ENCODE results near the gene ANAPC1. TPM values are rescaled to one million over a fixed set of nuclear protein-coding genes. Genes with fewer than 3 reads are reported as not detected.

The ANAPC1 gene
- polyA plus RNA-seq, 1 of the 3 experiments (the other 2 are of a cell fraction): 16.0 TPM

- no peaks in the 10 kb centered on the region for H3K27me3 ChIP-seq (ENCODE audit: insufficient read depth)
- ChIA-PET POLR2A (no interaction called here), CTCF (interaction anchor here (0.9 kb wide), 2 partner anchors 15 to 27 kb away, joined by 3 read pairs; no protein-coding TSS in a partner anchor)
- H3K79me2 ChIP-seq (ENCODE audit: insufficient read depth): no peaks in the 10 kb centered on the region
- no peak for DNase-seq
- no peak overlapping the region for H3K4me2 ChIP-seq
- 0 out of 2 replicates have a peak, but pooled peaks cover 3% of the 10 kb centered on the region for H4K20me1 ChIP-seq (ENCODE audit: insufficient read depth)
- no peak overlapping the region for H2AFZ ChIP-seq (ENCODE audit: low read depth)
- H3F3A ChIP-seq (replicated peaks; ENCODE audit: insufficient read depth): no peaks in the 10 kb centered on the region
- H3K9ac ChIP-seq: no peak overlapping the region
- no peaks in the 10 kb centered on the region for H3K36me3 ChIP-seq (replicated peaks in 1 of 2; ENCODE audit: control insufficient read depth in 1 of 2, insufficient read depth in 2 of 2, low read length in 1 of 2)
- WGBS (ENCODE audit: low lambda C conversion rate): 66% methylated on average over 3 of the region's 3 CpGs
- H3K4me3 ChIP-seq (ENCODE audit: low read depth in 2 of 2, low read length in 1 of 2): no peak overlapping the region
- H3K27ac ChIP-seq (ENCODE audit: low read depth in 2 of 2, low read length in 1 of 2): no peak overlapping the region
- no peaks in the 10 kb centered on the region for H3K9me3 ChIP-seq
- peaks cover 0 to 29% of the 10 kb centered on the region in 2 experiments; a peak in 2 of 4 replicates for H3K4me1 ChIP-seq (ENCODE audit: control insufficient read depth in 1 of 2, insufficient read depth in 2 of 2, low read depth in 1 of 2, low read length in 1 of 2)
- TF ChIP-seq TCF12 (IDR thresholded peaks at IDR 0.05): no peak
- TF ChIP-seq TEAD4 (IDR thresholded peaks at IDR 0.05; ENCODE audit: borderline replicate concordance, insufficient read depth): no peak
- TF ChIP-seq NRF1 (IDR thresholded peaks at IDR 0.05; ENCODE audit: low read depth, low read length): no peak
- no peak for TF ChIP-seq RCOR1 (IDR thresholded peaks at IDR 0.05; ENCODE audit: low read length)
- no peak for TF ChIP-seq GATA2 (CRISPR knock-in tag; IDR thresholded peaks at IDR 0.05)
- TF ChIP-seq MAX (IDR thresholded peaks at IDR 0.05; ENCODE audit: low read depth): no peak
- no peak for TF ChIP-seq RXRA (IDR thresholded peaks at IDR 0.05; ENCODE audit: borderline replicate concordance, low read depth)
- TF ChIP-seq MEF2A (IDR thresholded peaks at IDR 0.05; ENCODE audit: borderline replicate concordance, low read depth): no peak
- no peaks in the 10 kb centered on the region for H3K9me2 ChIP-seq
These were observed 40.7 kb upstream of the ANAPC1 start for GRCh38 chr2:111924617-111925107.

GRCh38 chr2:111923276-111923804, 39.3 kb upstream of the ANAPC1 start:
- Histone ChIP-seq H3K4me1 (ENCODE audit: control insufficient read depth in 1 of 2, insufficient read depth in 2 of 2, low read depth in 1 of 2, low read length in 1 of 2) (peaks cover 8 to 39% of the 10 kb centered on the region in 2 experiments), H2AFZ (ENCODE audit: low read depth) (no peak overlapping the region), H3K4me3 (ENCODE audit: low read depth in 2 of 2, low read length in 1 of 2) (no peak overlapping the region), H3K27me3 (ENCODE audit: insufficient read depth) (no peaks in the 10 kb centered on the region), H3K36me3 (replicated peaks in 1 of 2; ENCODE audit: control insufficient read depth in 1 of 2, insufficient read depth in 2 of 2, low read length in 1 of 2) (no peaks in the 10 kb centered on the region), H3K9me3 (no peaks in the 10 kb centered on the region), H3K4me2 (no peak overlapping the region), H3K79me2 (ENCODE audit: insufficient read depth) (no peaks in the 10 kb centered on the region), H4K20me1 (ENCODE audit: insufficient read depth) (peaks cover 9% of the 10 kb centered on the region; the same call in 1 of the 2 replicates), H3K27ac (ENCODE audit: low read depth in 2 of 2, low read length in 1 of 2) (no peak overlapping the region), H3F3A (replicated peaks; ENCODE audit: insufficient read depth) (no peaks in the 10 kb centered on the region), H3K9ac (no peak overlapping the region), H3K9me2 (no peaks in the 10 kb centered on the region)
- TF ChIP-seq TEAD4 (IDR thresholded peaks at IDR 0.05; ENCODE audit: borderline replicate concordance, insufficient read depth): no peak
- TF ChIP-seq MEF2A (IDR thresholded peaks at IDR 0.05; ENCODE audit: borderline replicate concordance, low read depth): no peak
- no peak for TF ChIP-seq SIN3A (IDR thresholded peaks at IDR 0.05; ENCODE audit: borderline replicate concordance, low read depth, low read length)
- TF ChIP-seq FOXJ3 (CRISPR knock-in tag; IDR thresholded peaks at IDR 0.05): no peak
- no peak for TF ChIP-seq CHD2 (IDR thresholded peaks at IDR 0.05; ENCODE audit: low read length, partially characterized antibody)
- TF ChIP-seq MAX (IDR thresholded peaks at IDR 0.05; ENCODE audit: low read depth): no peak
- 90% methylated on average over 3 of the region's 4 CpGs for WGBS (ENCODE audit: low lambda C conversion rate)
- ChIA-PET POLR2A (no interaction called here), CTCF (interaction anchor here (1.1 to 1.4 kb wide), 3 partner anchors 12 to 125 kb away, joined by 3 read pairs; no protein-coding TSS in a partner anchor)
- DNase-seq: no peak

Data from SK-N-SH (cell line).